Colonic mucosa (tissue), 4 donors: ENCODE data around the gene CCDC112. TPM values are rescaled to one million over a fixed set of nuclear protein-coding genes. Genes with fewer than 3 reads are reported as not detected.

Experiments
- DNase-seq: peaks from one replicate; pipeline ENCODE4 v3.0.0-alpha.2; 2020
- H3K27ac ChIP-seq: fragments of 200-600 bp; one replicate; pipeline ENCODE4 v1.8.0; 2021
- H3K27me3 ChIP-seq: fragments of 200-600 bp; one replicate; pipeline ENCODE4 v1.8.0; 2021
- H3K36me3 ChIP-seq: fragments of 200-600 bp; one replicate; pipeline ENCODE4 v1.8.0; 2021
- H3K4me1 ChIP-seq: fragments of 200-600 bp; one replicate; pipeline ENCODE4 v1.8.0; 2021; ENCODE audit warnings: mild to moderate bottlenecking
- H3K4me3 ChIP-seq: fragments of 200-600 bp; one replicate; pipeline ENCODE4 v1.8.0; 2021
- H3K9ac ChIP-seq, 2 donors: one replicate each; pipeline ENCODE4 v1.7.0; 2013; ENCODE audit warnings: control low read depth in 2 of 2, low read depth in 2 of 2, low read length in 2 of 2
- H3K9me3 ChIP-seq: fragments of 200-600 bp; one replicate; pipeline ENCODE4 v1.8.0; 2021
- intact Hi-C: fragments of 100-400 bp; cut with DNase I; formaldehyde crosslinking; loops from one replicate; pipeline ENCODE4 v1.14.1; 2022
- total RNA-seq, 2 donors: library from RNA; stranded (reverse); fragmentation: NEBNext Ultra II Directional in 1 of 2; extraction: Animal tissue kit (Norgen Biotek cat#: 25700) in 1 of 2; gene quantifications; one replicate each; pipeline ENCODE4 v1.2.1, GENCODE V29; 2021
- TF ChIP-seq, protein P1 (sequence below): fragments of 200-600 bp; IDR thresholded peaks from one replicate; pipeline ENCODE4 v1.8.0; 2022; ENCODE audit warnings: antibody characterized with exemption, mild to moderate bottlenecking
- donor health status: healthy.
- donor health status: DM: no; HTN: no; CAD: no.
- donor health status: DM: no; HTN: no; CAD: no.

The CCDC112 gene
- total RNA-seq, 2 donors from 2014 or later: 7.6 to 10.5 TPM

DNA sequence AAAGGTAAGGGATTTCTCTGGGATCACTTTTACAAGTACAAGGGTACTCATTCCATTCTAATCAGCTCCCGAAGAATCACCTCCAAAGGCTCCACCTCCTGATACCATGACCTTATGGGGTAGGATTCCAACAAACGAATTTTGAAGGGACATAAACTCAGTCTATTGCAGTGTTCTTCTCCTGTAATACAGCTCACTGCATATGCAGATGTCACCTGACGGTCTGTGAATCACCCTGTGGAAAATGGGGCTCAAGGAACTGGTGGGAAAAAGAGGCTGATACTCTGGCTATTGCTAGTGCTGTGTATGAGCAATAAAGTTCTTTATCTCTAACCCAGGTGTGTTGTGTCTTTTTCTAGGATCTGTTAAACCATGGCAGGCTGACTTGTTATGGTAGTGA, 42.4 kb upstream of the CCDC112 start:
- Histone ChIP-seq H3K27me3 (no peaks in the 10 kb centered on the region), H3K4me3 (no peak overlapping the region), H3K36me3 (no peaks in the 10 kb centered on the region), H3K27ac (no peak overlapping the region), H3K4me1 (no peaks in the 10 kb centered on the region), H3K9me3 (no peaks in the 10 kb centered on the region), H3K9ac (no peak overlapping the region)
- TF ChIP-seq, protein P1, sequence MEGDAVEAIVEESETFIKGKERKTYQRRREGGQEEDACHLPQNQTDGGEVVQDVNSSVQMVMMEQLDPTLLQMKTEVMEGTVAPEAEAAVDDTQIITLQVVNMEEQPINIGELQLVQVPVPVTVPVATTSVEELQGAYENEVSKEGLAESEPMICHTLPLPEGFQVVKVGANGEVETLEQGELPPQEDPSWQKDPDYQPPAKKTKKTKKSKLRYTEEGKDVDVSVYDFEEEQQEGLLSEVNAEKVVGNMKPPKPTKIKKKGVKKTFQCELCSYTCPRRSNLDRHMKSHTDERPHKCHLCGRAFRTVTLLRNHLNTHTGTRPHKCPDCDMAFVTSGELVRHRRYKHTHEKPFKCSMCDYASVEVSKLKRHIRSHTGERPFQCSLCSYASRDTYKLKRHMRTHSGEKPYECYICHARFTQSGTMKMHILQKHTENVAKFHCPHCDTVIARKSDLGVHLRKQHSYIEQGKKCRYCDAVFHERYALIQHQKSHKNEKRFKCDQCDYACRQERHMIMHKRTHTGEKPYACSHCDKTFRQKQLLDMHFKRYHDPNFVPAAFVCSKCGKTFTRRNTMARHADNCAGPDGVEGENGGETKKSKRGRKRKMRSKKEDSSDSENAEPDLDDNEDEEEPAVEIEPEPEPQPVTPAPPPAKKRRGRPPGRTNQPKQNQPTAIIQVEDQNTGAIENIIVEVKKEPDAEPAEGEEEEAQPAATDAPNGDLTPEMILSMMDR: no peak
- intact Hi-C loops: no loop called here
- no peak for DNase-seq

DNA sequence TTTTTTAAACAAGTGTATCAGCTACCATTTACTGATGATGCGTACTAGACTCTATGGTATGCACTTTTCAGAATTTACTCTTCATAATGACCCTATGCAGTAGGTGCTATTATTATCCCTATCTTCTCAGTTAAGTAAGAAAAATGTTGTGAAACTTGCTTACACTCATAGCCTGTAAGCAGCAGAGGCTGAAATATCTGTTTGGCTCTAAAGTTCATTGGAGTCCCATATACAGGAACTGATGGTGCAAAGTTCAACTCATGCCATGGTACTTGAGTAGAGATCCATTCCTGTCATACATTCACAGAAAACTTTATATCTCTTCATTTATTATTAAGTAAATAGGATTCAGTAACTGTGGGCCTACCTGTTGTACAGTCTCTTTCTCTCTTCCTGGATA, 41.4 kb upstream of the CCDC112 start:
- intact Hi-C loops: no loop called here
- H3K9ac ChIP-seq: no peak overlapping the region
- DNase-seq: no peak
- TF ChIP-seq, protein P1: no peak
- no peak overlapping the region for H3K27ac ChIP-seq
- H3K4me1 ChIP-seq: no peaks in the 10 kb centered on the region
- no peak overlapping the region for H3K4me3 ChIP-seq
- no peaks in the 10 kb centered on the region for H3K27me3 ChIP-seq
- no peaks in the 10 kb centered on the region for H3K36me3 ChIP-seq
- no peaks in the 10 kb centered on the region for H3K9me3 ChIP-seq

DNA sequence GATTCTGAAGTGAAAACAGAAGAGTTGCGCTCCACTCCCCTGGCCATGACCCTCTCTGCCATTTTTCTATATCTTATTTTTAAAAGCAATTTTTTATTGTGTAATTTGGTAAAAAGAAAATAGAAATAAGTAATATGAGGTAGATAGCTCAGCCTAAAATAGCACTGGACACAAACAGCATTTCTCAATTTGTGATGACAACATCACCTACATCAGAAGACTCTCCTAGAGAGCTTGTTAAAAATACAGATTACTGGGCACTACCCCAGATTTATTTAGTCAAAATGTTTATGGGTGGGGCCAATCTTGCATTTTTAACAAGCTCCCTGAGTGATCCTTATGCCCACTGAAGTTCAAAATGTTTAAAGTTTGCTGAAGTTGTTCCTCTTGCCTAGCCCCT, 40.5 kb upstream of the CCDC112 start:
- Histone ChIP-seq H3K27me3 (no peaks in the 10 kb centered on the region), H3K36me3 (no peaks in the 10 kb centered on the region), H3K27ac (no peak overlapping the region), H3K9ac (no peak overlapping the region), H3K9me3 (no peaks in the 10 kb centered on the region), H3K4me3 (no peak overlapping the region), H3K4me1 (no peaks in the 10 kb centered on the region)
- no peak for DNase-seq
- intact Hi-C loops: no loop called here
- TF ChIP-seq, protein P1: no peak

DNA sequence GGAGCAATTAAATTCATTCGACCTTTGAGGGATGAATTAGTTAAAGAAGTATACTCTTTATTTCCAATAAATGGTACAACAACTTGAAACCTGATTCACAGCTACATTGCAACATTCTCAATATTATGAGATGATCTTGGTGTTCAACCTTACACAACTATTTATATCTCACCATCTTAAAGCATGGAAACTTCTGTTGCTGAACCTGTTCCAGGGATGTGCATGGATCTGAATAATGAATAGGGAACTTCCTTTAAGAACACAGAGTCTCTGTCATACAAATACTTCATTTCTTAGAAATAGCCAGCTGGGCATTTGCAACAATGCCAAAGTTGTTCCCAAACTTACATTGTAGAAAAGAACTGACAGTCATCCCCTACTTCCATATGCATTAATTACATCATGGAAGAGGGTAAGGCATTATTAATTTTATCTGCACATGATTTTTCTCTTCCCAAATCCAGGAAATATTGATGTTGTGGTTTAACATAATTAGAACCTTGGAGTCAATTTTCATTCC, 39.8 kb upstream of the CCDC112 start:
- no peak overlapping the region for H3K27ac ChIP-seq
- H3K9ac ChIP-seq: no peak overlapping the region
- no peaks in the 10 kb centered on the region for H3K36me3 ChIP-seq
- no peaks in the 10 kb centered on the region for H3K4me1 ChIP-seq
- no peak overlapping the region for H3K4me3 ChIP-seq
- TF ChIP-seq, protein P1: no peak
- H3K9me3 ChIP-seq: no peaks in the 10 kb centered on the region
- intact Hi-C loops: no loop called here
- H3K27me3 ChIP-seq: no peaks in the 10 kb centered on the region
- no peak for DNase-seq

DNA sequence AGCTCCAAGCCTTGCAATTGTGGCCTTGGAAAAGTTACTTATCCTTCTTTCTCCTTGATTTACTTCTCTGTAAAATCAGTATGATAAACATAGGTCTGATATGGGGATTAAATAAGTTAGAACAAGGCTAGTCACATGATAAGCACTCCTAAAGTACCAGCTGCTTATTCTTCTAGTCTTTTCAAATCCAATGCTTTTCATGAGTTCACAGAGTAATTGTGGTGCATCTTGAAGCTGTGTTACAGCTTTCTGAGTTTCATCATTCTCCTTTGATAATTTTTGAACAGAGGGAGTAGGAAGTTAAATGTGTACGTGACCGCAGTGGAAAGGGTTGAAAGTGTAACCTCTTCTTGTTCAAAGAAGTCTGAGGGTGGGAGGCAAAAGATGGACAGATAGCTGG, 38.8 kb upstream of the CCDC112 start:
- no peak overlapping the region for H3K27ac ChIP-seq
- H3K9ac ChIP-seq: no peak overlapping the region
- intact Hi-C loops: no loop called here

More for the DNA sequence above, 38.8 kb upstream of the CCDC112 start:
- Histone ChIP-seq H3K4me1 (no peaks in the 10 kb centered on the region), H3K36me3 (no peaks in the 10 kb centered on the region), H3K9me3 (no peaks in the 10 kb centered on the region), H3K4me3 (no peak overlapping the region), H3K27me3 (no peaks in the 10 kb centered on the region)
- TF ChIP-seq, protein P1: no peak
- no peak for DNase-seq
